Central memory CD4-positive, alpha-beta T cell (primary cell): ENCODE measurements around the gene SERINC4.
A peak's percentile ranks its signal among the peaks of the same experiment; 100 is the strongest.
"Not testable (repeated sequence)": the region's sequence is repeated elsewhere in the genome, so short reads cannot be mapped to it uniquely, and the experiment has no call there.

Experiments used
- DNase-seq: peaks from one replicate; pipeline ENCODE4 v3.0.0; 2022
- total RNA-seq, 3 experiments: gene quantifications; one replicate each; lab custom pipeline; 2026; lab: John Stamatoyannopoulos, UW

SERINC4 gene
- total RNA-seq, result 0 to 0.27 (median 0.19) reads per million in 3 experiments

GRCh38 chr15:43799945-43800285, at the start of gene SERINC4:
Gene SERINC4 (minus strand): TSS chr15:43800220. CDS start chr15:43799986, 234 bp downstream.
- DNase-seq, result no peak

- DNase-seq, result no peak
Measured at GRCh38 chr15:43845421-43845820, 45.4 kb upstream of the SERINC4 start.

GRCh38 chr15:43832485-43832884, 32.5 kb upstream of the SERINC4 start:
- not testable (repeated sequence) for DNase-seq

- not testable (repeated sequence) for DNase-seq
Measured at GRCh38 chr15:43831519-43832052, 31.6 kb upstream of the SERINC4 start.

- DNase-seq, result not testable (repeated sequence)
Measured at GRCh38 chr15:43830691-43831275, 30.8 kb upstream of the SERINC4 start.

- DNase-seq, result not testable (repeated sequence)
Measured at GRCh38 chr15:43829951-43830540, 30.0 kb upstream of the SERINC4 start.

- no peak for DNase-seq
Measured at GRCh38 chr15:43828061-43828657, 28.1 kb upstream of the SERINC4 start.

- DNase-seq, result peak; percentile 64
Measured at GRCh38 chr15:43826508-43827341, 26.7 kb upstream of the SERINC4 start, which contains the start of gene WDR76. Gene WDR76 (plus strand): TSS chr15:43827002. CDS start chr15:43827033, 31 bp downstream.

- no peak for DNase-seq
Measured at GRCh38 chr15:43826029-43826507, 26.0 kb upstream of the SERINC4 start.

GRCh38 chr15:43825305-43825704, 25.3 kb upstream of the SERINC4 start:
- DNase-seq, result not testable (repeated sequence)

- peak; percentile 91 for DNase-seq
Measured at GRCh38 chr15:43824302-43825246, 24.6 kb upstream of the SERINC4 start, which contains the start of gene MFAP1. Gene MFAP1 (minus strand): TSS chr15:43824690. CDS start chr15:43824569, 121 bp downstream.

- no peak for DNase-seq
Measured at GRCh38 chr15:43821505-43821904, 21.5 kb upstream of the SERINC4 start.

- DNase-seq, result not testable (repeated sequence)
Measured at GRCh38 chr15:43815064-43815463, 15.0 kb upstream of the SERINC4 start.

GRCh38 chr15:43808960-43809678, 9.1 kb upstream of the SERINC4 start:
- no peak for DNase-seq

- DNase-seq, result no peak
Measured at GRCh38 chr15:43808435-43808950, 8.5 kb upstream of the SERINC4 start.

GRCh38 chr15:43802676-43803075, 2.7 kb upstream of the SERINC4 start:
- DNase-seq, result not testable (repeated sequence)

- DNase-seq, result peak; percentile 89
Measured at GRCh38 chr15:43800286-43801141, 494 bp upstream of the SERINC4 start, which contains the start of gene HYPK. Gene HYPK (plus strand): TSS chr15:43800599. CDS start chr15:43800623, 24 bp downstream.

- no peak for DNase-seq
Measured at GRCh38 chr15:43799209-43799944, 643 bp downstream of the SERINC4 start.

- no peak for DNase-seq
Measured at GRCh38 chr15:43796566-43796965, 3.5 kb downstream of the SERINC4 start.
